Measurements from ENCODE around the gene SLC34A2.

Gene SLC34A2

DNA sequence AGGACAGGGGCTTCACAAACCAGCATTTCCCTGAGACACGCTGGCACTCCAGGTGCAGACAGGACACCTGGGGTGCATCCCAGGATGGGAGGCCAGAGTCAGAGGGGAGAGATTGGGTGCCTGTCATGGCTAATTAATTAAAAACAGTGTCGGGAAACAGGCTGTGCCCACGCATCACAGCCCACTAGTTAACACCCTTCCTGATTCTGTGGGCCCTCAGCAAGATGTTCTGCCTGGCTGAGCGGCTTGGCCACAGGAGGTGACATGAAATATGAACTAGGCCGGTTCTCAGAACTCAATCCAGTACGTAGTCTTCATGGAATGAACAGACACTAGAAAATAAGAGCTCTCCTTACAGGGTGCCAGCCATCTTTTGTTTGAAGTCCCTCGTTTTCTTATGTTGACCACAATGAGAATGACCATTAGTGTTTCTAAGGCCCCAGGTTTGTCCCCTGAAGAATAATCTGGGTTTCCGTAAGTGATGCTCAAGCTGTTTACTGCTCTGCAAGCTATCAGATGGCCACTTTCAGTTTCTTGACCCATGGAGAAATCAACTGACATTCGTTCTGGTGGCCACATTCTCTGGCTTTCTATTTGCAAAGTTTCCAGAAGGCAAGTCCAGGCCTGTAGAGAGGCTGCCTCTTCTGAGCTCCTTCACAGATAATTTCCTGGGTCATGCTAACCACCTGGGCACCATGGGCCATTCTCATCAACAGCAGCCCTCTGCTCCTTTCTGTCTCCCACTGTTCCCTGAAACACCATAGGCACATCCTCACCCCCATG is 72.3 kb downstream of the SLC34A2 start:
- no peak for DNase-seq

All from SHP77 treated with DMSO at 0.1 percent for 48 hours (cell line).